Activated CD4-positive, alpha-beta T cell treated with anti-CD3 and anti-CD28 coated beads for 4 hours (primary cell): ENCODE results near the gene ARNT2.

Experiments used
- DNase-seq, 2 donors: peaks; one replicate each; pipeline ENCODE4 v3.0.0-alpha.2; 2020

ARNT2 gene

GRCh38 chr15:80604583-80605575 lies 200.7 kb downstream of the ARNT2 start:
- no peak for DNase-seq

GRCh38 chr15:80605591-80606150 lies 201.5 kb downstream of the ARNT2 start:
- DNase-seq: no peak

- no peak for DNase-seq
Observed at GRCh38 chr15:80606511-80607071, 202.4 kb downstream of the ARNT2 start.

- DNase-seq: no peak
Observed at GRCh38 chr15:80607287-80607980, 203.3 kb downstream of the ARNT2 start.

- DNase-seq: no peak
Observed at GRCh38 chr15:80608688-80609087, 204.5 kb downstream of the ARNT2 start.

GRCh38 chr15:80609091-80609490 lies 204.9 kb downstream of the ARNT2 start:
- no peak for DNase-seq

GRCh38 chr15:80609512-80609946 lies 205.3 kb downstream of the ARNT2 start:
- no peak for DNase-seq

GRCh38 chr15:80611543-80612080 lies 207.4 kb downstream of the ARNT2 start:
- no peak for DNase-seq

- DNase-seq: no peak
Observed at GRCh38 chr15:80612118-80612823, 208.1 kb downstream of the ARNT2 start.

- DNase-seq: no peak
Observed at GRCh38 chr15:80613762-80614365, 209.7 kb downstream of the ARNT2 start.

GRCh38 chr15:80614711-80615360 lies 210.7 kb downstream of the ARNT2 start:
- no peak for DNase-seq

- DNase-seq: no peak
Observed at GRCh38 chr15:80615361-80615736, 211.2 kb downstream of the ARNT2 start.

- DNase-seq: no peak
Observed at GRCh38 chr15:80615783-80616391, 211.7 kb downstream of the ARNT2 start.

GRCh38 chr15:80618685-80619400 lies 214.7 kb downstream of the ARNT2 start:
- no peak for DNase-seq

- no peak for DNase-seq
Observed at GRCh38 chr15:80619680-80620079, 215.5 kb downstream of the ARNT2 start.

- no peak for DNase-seq
Observed at GRCh38 chr15:80620141-80620540, 216.0 kb downstream of the ARNT2 start.

GRCh38 chr15:80620931-80621330 lies 216.7 kb downstream of the ARNT2 start:
- no peak for DNase-seq

GRCh38 chr15:80626643-80627120 lies 222.5 kb downstream of the ARNT2 start:
- no peak for DNase-seq

GRCh38 chr15:80629355-80629754 lies 225.2 kb downstream of the ARNT2 start:
- no peak for DNase-seq

- no peak for DNase-seq
Observed at GRCh38 chr15:80630981-80631380, 226.8 kb downstream of the ARNT2 start.
